ENCODE measurements around the gene SPOCK1.

DNA sequence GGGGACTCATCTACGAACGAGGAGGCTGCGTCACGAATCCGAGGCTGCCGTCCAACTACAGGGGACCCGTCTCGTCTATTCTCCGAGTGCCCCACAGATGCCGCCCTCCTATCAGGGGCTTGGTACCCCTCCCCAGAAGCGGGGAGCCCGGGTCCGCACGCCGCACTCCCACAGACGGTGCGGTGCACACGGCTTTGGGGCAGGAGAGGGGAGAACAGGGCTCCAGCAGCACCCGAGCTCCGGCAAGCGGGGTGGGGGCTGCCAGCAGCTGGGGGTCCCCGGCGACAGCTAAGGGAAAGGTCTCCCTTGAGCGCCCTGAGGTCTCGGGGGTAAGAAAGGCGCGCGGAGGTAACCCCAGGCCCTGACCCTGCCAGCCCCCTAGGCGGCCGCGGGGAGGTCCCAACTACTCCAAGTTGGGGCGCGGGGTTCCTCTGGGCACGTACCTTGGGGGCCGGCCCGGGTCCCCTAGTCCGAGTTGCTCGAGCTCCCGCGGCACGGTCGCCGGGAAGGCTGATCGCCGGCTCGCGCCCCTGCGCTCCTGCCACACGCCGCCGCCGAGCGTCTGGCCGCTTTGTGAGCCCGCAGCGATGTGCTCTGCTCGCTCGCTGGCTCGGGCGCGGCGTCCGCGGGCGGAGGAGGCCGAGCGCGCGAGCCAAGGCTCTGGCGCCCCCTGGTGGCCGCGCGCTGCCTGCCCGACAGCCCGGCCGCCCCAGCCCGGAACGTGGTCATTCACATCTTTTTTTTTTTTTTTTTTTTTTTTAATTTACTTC, at the start of gene SPOCK1:
- TF ChIP-seq TAF1 (IDR thresholded peaks at IDR 0.05; ENCODE audit: borderline replicate concordance, insufficient read depth, low read length) (no peak), POLR2AphosphoS5 (IDR thresholded peaks at IDR 0.05; ENCODE audit: low read depth, low read length) (no peak), SIN3A (IDR thresholded peaks at IDR 0.05; ENCODE audit: borderline replicate concordance, insufficient read depth, low read length) (no peak), FOXP2 (optimal IDR thresholded peaks at IDR 0.05; ENCODE audit: borderline replicate concordance, extremely low read depth, extremely low read length, insufficient read depth) (peak; percentile 22)
- TF ChIP-seq, protein P1, sequence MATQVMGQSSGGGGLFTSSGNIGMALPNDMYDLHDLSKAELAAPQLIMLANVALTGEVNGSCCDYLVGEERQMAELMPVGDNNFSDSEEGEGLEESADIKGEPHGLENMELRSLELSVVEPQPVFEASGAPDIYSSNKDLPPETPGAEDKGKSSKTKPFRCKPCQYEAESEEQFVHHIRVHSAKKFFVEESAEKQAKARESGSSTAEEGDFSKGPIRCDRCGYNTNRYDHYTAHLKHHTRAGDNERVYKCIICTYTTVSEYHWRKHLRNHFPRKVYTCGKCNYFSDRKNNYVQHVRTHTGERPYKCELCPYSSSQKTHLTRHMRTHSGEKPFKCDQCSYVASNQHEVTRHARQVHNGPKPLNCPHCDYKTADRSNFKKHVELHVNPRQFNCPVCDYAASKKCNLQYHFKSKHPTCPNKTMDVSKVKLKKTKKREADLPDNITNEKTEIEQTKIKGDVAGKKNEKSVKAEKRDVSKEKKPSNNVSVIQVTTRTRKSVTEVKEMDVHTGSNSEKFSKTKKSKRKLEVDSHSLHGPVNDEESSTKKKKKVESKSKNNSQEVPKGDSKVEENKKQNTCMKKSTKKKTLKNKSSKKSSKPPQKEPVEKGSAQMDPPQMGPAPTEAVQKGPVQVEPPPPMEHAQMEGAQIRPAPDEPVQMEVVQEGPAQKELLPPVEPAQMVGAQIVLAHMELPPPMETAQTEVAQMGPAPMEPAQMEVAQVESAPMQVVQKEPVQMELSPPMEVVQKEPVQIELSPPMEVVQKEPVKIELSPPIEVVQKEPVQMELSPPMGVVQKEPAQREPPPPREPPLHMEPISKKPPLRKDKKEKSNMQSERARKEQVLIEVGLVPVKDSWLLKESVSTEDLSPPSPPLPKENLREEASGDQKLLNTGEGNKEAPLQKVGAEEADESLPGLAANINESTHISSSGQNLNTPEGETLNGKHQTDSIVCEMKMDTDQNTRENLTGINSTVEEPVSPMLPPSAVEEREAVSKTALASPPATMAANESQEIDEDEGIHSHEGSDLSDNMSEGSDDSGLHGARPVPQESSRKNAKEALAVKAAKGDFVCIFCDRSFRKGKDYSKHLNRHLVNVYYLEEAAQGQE (IDR thresholded peaks at IDR 0.05; ENCODE audit: insufficient read depth in 1 of 2, low read depth in 2 of 2, low read length in 2 of 2) = no peak
